GM12864 (cell line): Measurements from ENCODE around the gene GOLGA6A.

ENCODE experiments used
- DNase-seq: peaks from one replicate; pipeline ENCODE4 v3.0.0-alpha.2; 2011; ENCODE audit warnings: low read depth
- H3K4me3 ChIP-seq: 2 replicates; pipeline ENCODE4 v1.5.1; 2011; ENCODE audit warnings: mild to moderate bottlenecking, low read depth, low read length, control low read depth
- TF ChIP-seq, protein P1 (sequence below): IDR thresholded peaks from 2 replicates; pipeline ENCODE4 v1.5.1; 2011; ENCODE audit warnings: low read depth, mild to moderate bottlenecking, moderate library complexity, low read length, control low read depth, inconsistent platforms; ENCODE audit errors: missing control alignments

GOLGA6A gene

DNA sequence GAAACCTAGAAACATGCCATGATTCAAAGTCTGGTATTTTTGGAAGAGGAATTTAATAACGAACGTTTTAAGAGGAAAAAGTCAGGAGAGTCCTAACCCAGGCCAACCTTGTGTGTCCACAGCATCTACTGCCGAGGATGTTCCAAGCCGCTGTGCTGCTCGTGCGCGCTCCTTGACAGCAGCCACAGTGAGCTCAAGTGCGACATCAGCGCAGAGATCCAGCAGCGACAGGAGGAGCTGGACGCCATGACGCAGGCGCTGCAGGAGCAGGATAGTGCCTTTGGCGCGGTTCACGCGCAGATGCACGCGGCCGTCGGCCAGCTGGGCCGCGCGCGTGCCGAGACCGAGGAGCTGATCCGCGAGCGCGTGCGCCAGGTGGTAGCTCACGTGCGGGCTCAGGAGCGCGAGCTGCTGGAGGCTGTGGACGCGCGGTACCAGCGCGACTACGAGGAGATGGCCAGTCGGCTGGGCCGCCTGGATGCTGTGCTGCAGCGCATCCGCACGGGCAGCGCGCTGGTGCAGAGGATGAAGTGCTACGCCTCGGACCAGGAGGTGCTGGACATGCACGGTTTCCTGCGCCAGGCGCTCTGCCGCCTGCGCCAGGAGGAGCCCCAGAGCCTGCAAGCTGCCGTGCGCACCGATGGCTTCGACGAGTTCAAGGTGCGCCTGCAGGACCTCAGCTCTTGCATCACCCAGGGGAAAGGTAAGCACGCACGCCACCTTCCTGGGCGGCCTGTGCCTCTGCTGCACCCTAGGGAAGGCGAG is 59.5 kb downstream of the GOLGA6A start:
- no peak for DNase-seq
- TF ChIP-seq, protein P1, sequence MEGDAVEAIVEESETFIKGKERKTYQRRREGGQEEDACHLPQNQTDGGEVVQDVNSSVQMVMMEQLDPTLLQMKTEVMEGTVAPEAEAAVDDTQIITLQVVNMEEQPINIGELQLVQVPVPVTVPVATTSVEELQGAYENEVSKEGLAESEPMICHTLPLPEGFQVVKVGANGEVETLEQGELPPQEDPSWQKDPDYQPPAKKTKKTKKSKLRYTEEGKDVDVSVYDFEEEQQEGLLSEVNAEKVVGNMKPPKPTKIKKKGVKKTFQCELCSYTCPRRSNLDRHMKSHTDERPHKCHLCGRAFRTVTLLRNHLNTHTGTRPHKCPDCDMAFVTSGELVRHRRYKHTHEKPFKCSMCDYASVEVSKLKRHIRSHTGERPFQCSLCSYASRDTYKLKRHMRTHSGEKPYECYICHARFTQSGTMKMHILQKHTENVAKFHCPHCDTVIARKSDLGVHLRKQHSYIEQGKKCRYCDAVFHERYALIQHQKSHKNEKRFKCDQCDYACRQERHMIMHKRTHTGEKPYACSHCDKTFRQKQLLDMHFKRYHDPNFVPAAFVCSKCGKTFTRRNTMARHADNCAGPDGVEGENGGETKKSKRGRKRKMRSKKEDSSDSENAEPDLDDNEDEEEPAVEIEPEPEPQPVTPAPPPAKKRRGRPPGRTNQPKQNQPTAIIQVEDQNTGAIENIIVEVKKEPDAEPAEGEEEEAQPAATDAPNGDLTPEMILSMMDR: no peak
- H3K4me3 ChIP-seq: no peak overlapping the region
